Measurements from ENCODE around the gene RNF213.
A peak's percentile ranks its signal among the peaks of the same experiment; 100 is the strongest.

DNA sequence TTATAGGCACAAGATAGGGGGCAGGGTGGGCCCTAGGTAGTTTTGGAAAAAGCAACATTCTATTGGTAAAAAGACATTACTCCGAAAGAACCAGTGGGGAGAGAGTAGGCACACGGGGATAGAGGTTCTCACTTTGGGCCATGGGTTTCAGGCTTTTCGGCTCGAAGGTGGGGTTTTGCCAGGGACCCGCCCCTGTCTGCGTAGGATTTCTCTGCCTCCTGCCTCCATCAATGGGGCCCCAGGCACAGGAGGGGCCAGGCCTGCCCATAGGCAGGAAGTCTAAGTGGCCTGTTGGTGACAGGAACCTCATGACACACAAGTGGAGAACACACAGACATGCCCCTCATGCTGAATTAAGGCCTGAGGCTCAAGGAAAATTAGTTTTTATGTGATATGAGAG lies 57.5 kb downstream of the RNF213 start:
- no peak for TF ChIP-seq CTCF (IDR thresholded peaks at IDR 0.05 in 8 of 11, conservative IDR thresholded peaks at IDR 0.05 in 3 of 11)
- peak in 1 of 3 donors; percentile 9 for TF ChIP-seq POLR2AphosphoS5 (IDR thresholded peaks at IDR 0.05)
- TF ChIP-seq POLR2A (IDR thresholded peaks at IDR 0.05): no peak
